ENCODE measurements around the gene CMAS.

The CMAS gene

DNA sequence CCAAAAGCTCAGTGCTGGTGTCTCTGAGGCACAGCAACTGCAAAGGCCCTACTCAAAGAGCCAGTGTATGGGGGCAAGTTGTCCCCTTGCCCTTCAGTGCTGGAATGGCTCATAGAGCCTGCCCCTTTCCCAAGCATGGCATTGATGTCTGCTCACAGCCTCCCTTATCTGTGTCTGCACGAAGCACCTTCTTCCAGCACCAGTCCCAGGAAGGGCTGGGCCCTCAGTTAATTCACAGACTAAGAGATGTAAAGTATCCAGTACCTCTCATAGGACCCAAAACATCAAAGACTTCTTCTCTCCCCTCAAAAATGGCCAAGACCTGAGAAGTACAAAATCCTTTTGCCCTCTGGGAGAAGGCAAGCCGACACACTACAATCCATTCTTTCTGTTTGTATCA is 1.6 kb upstream of the CMAS start:
- Histone ChIP-seq H3K79me2 (peaks cover 8% of the 10 kb centered on the region), H2AFZ (peak overlapping the region; percentile 69), H3K36me3 (ENCODE audit: control insufficient read depth, insufficient read depth, low read length) (no peaks in the 10 kb centered on the region), H3K27me3 (ENCODE audit: control insufficient read depth, insufficient read depth, low read length) (no peaks in the 10 kb centered on the region), H3K4me3 (ENCODE audit: low read depth, low read length) (no peak overlapping the region), H3K9me3 (ENCODE audit: control insufficient read depth, low read length) (no peaks in the 10 kb centered on the region), H3K4me1 (peaks cover 27% of the 10 kb centered on the region), H3K9ac (no peak overlapping the region), H3K27ac (peak overlapping the region; percentile 96), H3K4me2 (ENCODE audit: low read length) (no peak overlapping the region)
- TF ChIP-seq CTCF (IDR thresholded peaks at IDR 0.05) = no peak

DNA sequence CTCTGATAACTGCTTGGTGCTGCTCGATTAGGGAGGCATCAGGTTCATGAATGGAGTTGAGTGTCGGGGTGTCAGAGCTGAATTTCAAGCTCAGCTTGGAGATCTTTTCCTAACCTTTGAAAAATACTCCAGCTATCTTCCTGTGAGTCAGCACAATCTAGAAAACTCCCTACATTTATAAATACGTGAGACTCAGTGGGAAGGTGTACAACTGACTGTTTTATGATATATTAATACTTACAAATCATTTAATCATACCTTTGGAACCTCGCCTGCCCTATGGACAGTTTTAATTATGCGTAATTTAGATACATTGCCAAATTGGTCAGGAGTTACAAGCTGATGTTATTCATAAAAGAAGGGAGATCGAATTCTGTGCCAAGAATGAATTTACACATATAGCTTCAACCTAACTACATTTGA is 961 bp downstream of the CMAS start:
- no peaks in the 10 kb centered on the region for H3K9me3 ChIP-seq (ENCODE audit: control insufficient read depth, low read length)
- H3K36me3 ChIP-seq (ENCODE audit: control insufficient read depth, insufficient read depth, low read length) = no peaks in the 10 kb centered on the region
- peak overlapping the region; percentile 66 for H3K4me2 ChIP-seq (ENCODE audit: low read length)
- no peak for TF ChIP-seq CTCF (IDR thresholded peaks at IDR 0.05)
- peak overlapping the region; percentile 96 for H3K27ac ChIP-seq
- H3K4me3 ChIP-seq (ENCODE audit: low read depth, low read length) = peak overlapping the region; percentile 98
- peaks cover 16% of the 10 kb centered on the region for H3K79me2 ChIP-seq
- H2AFZ ChIP-seq = peak overlapping the region; percentile 78
- peak overlapping the region; percentile 97 for H3K9ac ChIP-seq
- H3K4me1 ChIP-seq = peaks cover 27% of the 10 kb centered on the region
- H3K27me3 ChIP-seq (ENCODE audit: control insufficient read depth, insufficient read depth, low read length) = no peaks in the 10 kb centered on the region

- Histone ChIP-seq H3K79me2 (peaks cover 16% of the 10 kb centered on the region), H3K9me3 (ENCODE audit: control insufficient read depth, low read length) (no peaks in the 10 kb centered on the region), H3K4me3 (ENCODE audit: low read depth, low read length) (peak overlapping the region; percentile 98), H3K4me2 (ENCODE audit: low read length) (peak overlapping the region; percentile 66), H3K27ac (peak overlapping the region; percentile 96), H3K27me3 (ENCODE audit: control insufficient read depth, insufficient read depth, low read length) (no peaks in the 10 kb centered on the region), H3K4me1 (peaks cover 27% of the 10 kb centered on the region), H2AFZ (no peak overlapping the region), H3K9ac (no peak overlapping the region), H3K36me3 (ENCODE audit: control insufficient read depth, insufficient read depth, low read length) (no peaks in the 10 kb centered on the region)
- no peak for TF ChIP-seq CTCF (IDR thresholded peaks at IDR 0.05)
Observed at GRCh38 chr12:22047494-22047893, 1.5 kb downstream of the CMAS start.

DNA sequence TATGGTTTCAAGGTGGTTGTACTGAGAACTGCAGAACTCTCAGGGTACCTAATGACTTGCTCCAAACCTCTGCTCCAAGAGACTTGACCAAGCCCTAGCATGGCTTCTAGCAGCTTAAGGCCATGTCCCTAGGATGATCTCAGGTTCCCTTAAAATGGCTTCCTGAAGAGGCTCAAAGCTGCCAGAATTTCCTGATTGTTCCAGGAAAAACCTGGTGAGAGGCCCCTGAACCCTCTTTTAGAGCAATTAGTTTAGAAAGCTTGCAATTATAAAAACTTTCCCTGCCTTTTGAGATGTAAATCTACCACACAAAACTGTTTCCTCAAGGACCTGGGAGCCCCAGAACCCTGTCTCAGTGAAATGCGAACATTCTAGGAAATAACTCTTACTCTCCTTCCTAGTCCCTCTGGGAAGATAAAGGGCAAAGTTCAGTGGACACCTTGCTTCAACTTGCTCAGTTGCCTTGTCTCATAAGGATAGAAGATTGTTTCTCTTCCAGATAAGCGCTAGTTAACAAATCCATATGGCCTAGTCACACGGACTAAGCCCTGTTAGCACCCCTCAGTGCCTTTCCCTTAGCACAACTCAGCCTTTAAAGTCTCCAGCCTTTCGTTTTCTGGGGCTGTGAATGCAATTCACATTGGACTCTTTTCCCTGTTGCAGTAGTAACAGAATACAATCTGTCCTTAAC is 2.5 kb downstream of the CMAS start:
- H3K27ac ChIP-seq = peak overlapping the region; percentile 11
- H3K4me2 ChIP-seq (ENCODE audit: low read length) = no peak overlapping the region
- no peaks in the 10 kb centered on the region for H3K27me3 ChIP-seq (ENCODE audit: control insufficient read depth, insufficient read depth, low read length)
- TF ChIP-seq CTCF (IDR thresholded peaks at IDR 0.05) = no peak
- no peak overlapping the region for H3K4me3 ChIP-seq (ENCODE audit: low read depth, low read length)
- H2AFZ ChIP-seq = no peak overlapping the region
- no peak overlapping the region for H3K9ac ChIP-seq
- H3K9me3 ChIP-seq (ENCODE audit: control insufficient read depth, low read length) = no peaks in the 10 kb centered on the region
- no peaks in the 10 kb centered on the region for H3K36me3 ChIP-seq (ENCODE audit: control insufficient read depth, insufficient read depth, low read length)
- H3K4me1 ChIP-seq = peaks cover 23% of the 10 kb centered on the region
- peaks cover 18% of the 10 kb centered on the region for H3K79me2 ChIP-seq

GRCh38 chr12:22050078-22050477 is 4.1 kb downstream of the CMAS start:
- peaks cover 11% of the 10 kb centered on the region for H3K4me1 ChIP-seq
- H3K27me3 ChIP-seq (ENCODE audit: control insufficient read depth, insufficient read depth, low read length) = no peaks in the 10 kb centered on the region
- no peak overlapping the region for H3K4me2 ChIP-seq (ENCODE audit: low read length)
- H3K9ac ChIP-seq = no peak overlapping the region
- no peak for TF ChIP-seq CTCF (IDR thresholded peaks at IDR 0.05)
- no peaks in the 10 kb centered on the region for H3K9me3 ChIP-seq (ENCODE audit: control insufficient read depth, low read length)
- peaks cover 18% of the 10 kb centered on the region for H3K79me2 ChIP-seq
- H2AFZ ChIP-seq = no peak overlapping the region
- H3K27ac ChIP-seq = peak overlapping the region; percentile 14
- no peak overlapping the region for H3K4me3 ChIP-seq (ENCODE audit: low read depth, low read length)
- no peaks in the 10 kb centered on the region for H3K36me3 ChIP-seq (ENCODE audit: control insufficient read depth, insufficient read depth, low read length)

Data from parathyroid adenoma (tissue), 2 donors.